HepG2 (cell line): Measurements from ENCODE around the gene IL17RC. TPM values are rescaled to one million over a fixed set of nuclear protein-coding genes. Genes with fewer than 3 reads are reported as not detected.
A peak's percentile ranks its signal among the peaks of the same experiment; 100 is the strongest.

Experiments used
- AGO1 ChIP-seq: fragments of 200-400 bp; formaldehyde crosslinking; IDR thresholded peaks from 2 replicates; pipeline ENCODE4 v1.6.1; 2017; ENCODE audit warnings: mild to moderate bottlenecking, low read depth, low read length, moderate library complexity; ENCODE audit not compliant: poor library complexity, severe bottlenecking
- NFE2 ChIP-seq: sonication (generic); formaldehyde crosslinking; IDR thresholded peaks from 2 replicates; pipeline ENCODE4 v1.4.0; 2020; ENCODE audit warnings: missing genetic modification reagents
- PRPF4 ChIP-seq: fragments of 200-400 bp; formaldehyde crosslinking; IDR thresholded peaks from 2 replicates; pipeline ENCODE4 v1.6.1; 2016; ENCODE audit warnings: low read length, low read depth; ENCODE audit not compliant: poor library complexity, severe bottlenecking
- SALL2 ChIP-seq: sonication (generic); formaldehyde crosslinking; IDR thresholded peaks from 2 replicates; pipeline ENCODE4 v1.8.1; 2023; ENCODE audit warnings: mild to moderate bottlenecking, missing genetic modification reagents, inconsistent platforms
- ZFP41 ChIP-seq: sonication (generic); formaldehyde crosslinking; IDR thresholded peaks from 2 replicates; pipeline ENCODE4 v1.4.0; 2020; ENCODE audit warnings: mild to moderate bottlenecking, missing genetic modification reagents, borderline replicate concordance
- ZNF232 ChIP-seq: sonication (generic); formaldehyde crosslinking; IDR thresholded peaks from 2 replicates; pipeline ENCODE4 v1.4.0; 2020; ENCODE audit warnings: missing genetic modification reagents, borderline replicate concordance
- polyA plus RNA-seq, 8 experiments: library from polyadenylated mRNA; depleted of rRNA in 3 of 8; stranded (reverse) in 7 of 8; unstranded in 1 of 8; fragments of >200 nt; fragmentation: Illumina TruSeq in 4 of 8; extraction: Trizol in 4 of 8; gene quantifications; 2 replicates each; pipeline versions ENCODE4 v1.2.1 to v1.2.3, GENCODE V29; 2011 to 2016; ENCODE audit warnings: low read depth in 4 of 8, missing spikeins in 1 of 8, mixed read lengths in 1 of 8; ENCODE audit not compliant: insufficient read depth in 1 of 8
- total RNA-seq, 5 experiments: library from RNA; depleted of rRNA; stranded (reverse); fragments of >200 nt; fragmentation: Illumina TruSeq; extraction: Trizol; gene quantifications; 2 replicates each; pipeline ENCODE4 v1.2.3, GENCODE V29; 2016; ENCODE audit warnings: low read depth in 1 of 5
- TF ChIP-seq, protein P1 (sequence below): sonication (generic); formaldehyde crosslinking; IDR thresholded peaks from 2 replicates; pipeline ENCODE4 v1.5.1; 2020; ENCODE audit warnings: mild to moderate bottlenecking, missing genetic modification reagents, moderate library complexity
- TF ChIP-seq, protein P2 (sequence below): IDR thresholded peaks from 2 replicates; pipeline ENCODE4 v1.6.1; 2016
- TF ChIP-seq, protein P3 (sequence below): sonication (generic); formaldehyde crosslinking; IDR thresholded peaks from 2 replicates; pipeline ENCODE4 v1.5.0; 2020; ENCODE audit warnings: missing genetic modification reagents, mild to moderate bottlenecking, borderline replicate concordance
- TF ChIP-seq, protein P4 (sequence below): sonication (generic); formaldehyde crosslinking; IDR thresholded peaks from 2 replicates; pipeline ENCODE4 v1.8.0; 2022; ENCODE audit warnings: missing genetic modification reagents, low read depth, mild to moderate bottlenecking, borderline replicate concordance
- TF ChIP-seq, protein P5 (sequence below): sonication (generic); formaldehyde crosslinking; conservative IDR thresholded peaks from 2 replicates; pipeline ENCODE4 v1.4.0; 2020; ENCODE audit warnings: missing genetic modification reagents
- TF ChIP-seq, protein P6 (sequence below): sonication (generic); formaldehyde crosslinking; IDR thresholded peaks from 2 replicates; pipeline ENCODE4 v1.5.0; 2020; ENCODE audit warnings: mild to moderate bottlenecking, missing genetic modification reagents
- TF ChIP-seq, protein P7 (sequence below): sonication (generic); formaldehyde crosslinking; IDR thresholded peaks from 2 replicates; pipeline ENCODE4 v1.8.0; 2022; ENCODE audit warnings: mild to moderate bottlenecking, missing genetic modification reagents
- TF ChIP-seq, protein P8 (sequence below): sonication (generic); formaldehyde crosslinking; IDR thresholded peaks from 2 replicates; pipeline ENCODE4 v1.4.0; 2020; ENCODE audit warnings: missing genetic modification reagents, borderline replicate concordance

Gene IL17RC
- total and polyA plus RNA-seq, 2 of the 13 experiments (the other 11 are each of a cell fraction or from before 2014, with no cell fraction given) = 20.7 to 24.0 TPM

DNA sequence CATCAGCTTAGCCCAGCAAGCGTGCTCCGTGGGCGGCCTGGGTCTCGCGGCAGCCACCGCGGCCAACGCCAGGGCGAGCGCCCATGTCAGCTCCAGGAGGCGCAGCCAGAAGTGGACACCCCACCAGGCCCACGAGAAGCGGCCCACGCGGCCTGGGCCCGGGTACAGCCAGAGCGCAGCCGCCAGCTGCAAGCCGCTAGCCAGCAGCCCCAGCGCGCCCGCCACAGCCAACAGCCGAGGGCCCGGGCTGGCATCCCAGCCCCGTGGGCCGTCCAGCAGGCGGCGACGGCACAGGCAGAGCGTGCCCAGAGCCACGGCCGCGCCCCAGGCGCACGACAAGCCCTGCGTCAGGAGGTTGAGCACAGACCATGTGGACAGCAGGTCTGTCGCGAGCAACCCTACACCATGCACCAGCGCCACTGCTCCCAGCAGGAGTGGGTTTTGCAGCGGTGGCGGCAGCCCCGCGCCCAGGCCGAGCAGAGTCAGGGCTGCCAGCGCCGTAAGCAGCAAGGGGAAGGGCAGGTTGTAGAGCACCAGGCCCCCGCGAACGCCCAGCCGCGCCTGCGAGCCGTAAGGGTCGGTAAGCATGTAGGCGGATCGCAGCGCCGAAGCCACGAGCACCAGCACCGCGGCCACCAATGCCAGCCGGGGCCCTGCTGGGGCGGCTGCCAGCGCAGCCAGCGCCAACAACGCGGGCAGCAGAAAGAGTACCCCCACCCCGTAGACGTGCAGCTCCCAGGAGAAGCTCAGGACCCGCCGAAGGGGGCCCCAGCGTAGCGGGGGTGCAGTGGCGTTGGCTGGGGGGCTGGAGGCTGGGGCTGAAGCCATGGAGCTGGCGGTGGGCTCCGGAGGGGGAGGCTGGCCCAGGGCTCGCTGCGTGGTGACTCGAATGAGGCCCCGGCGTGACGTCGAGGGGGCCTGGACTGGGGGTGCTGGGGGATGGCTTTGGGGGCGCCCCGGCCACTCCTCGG is 30.4 kb downstream of the IL17RC start (continued):
- TF ChIP-seq, protein P1, sequence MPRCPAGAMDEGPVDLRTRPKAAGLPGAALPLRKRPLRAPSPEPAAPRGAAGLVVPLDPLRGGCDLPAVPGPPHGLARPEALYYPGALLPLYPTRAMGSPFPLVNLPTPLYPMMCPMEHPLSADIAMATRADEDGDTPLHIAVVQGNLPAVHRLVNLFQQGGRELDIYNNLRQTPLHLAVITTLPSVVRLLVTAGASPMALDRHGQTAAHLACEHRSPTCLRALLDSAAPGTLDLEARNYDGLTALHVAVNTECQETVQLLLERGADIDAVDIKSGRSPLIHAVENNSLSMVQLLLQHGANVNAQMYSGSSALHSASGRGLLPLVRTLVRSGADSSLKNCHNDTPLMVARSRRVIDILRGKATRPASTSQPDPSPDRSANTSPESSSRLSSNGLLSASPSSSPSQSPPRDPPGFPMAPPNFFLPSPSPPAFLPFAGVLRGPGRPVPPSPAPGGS (CRISPR knock-in tag) = peak; percentile 75; the same call in 1 of the 2 replicates
- TF ChIP-seq, protein P2, sequence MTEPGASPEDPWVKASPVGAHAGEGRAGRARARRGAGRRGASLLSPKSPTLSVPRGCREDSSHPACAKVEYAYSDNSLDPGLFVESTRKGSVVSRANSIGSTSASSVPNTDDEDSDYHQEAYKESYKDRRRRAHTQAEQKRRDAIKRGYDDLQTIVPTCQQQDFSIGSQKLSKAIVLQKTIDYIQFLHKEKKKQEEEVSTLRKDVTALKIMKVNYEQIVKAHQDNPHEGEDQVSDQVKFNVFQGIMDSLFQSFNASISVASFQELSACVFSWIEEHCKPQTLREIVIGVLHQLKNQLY (CRISPR knock-in tag) = peak; percentile 47; the same call in 1 of the 2 replicates
- TF ChIP-seq, protein P3, sequence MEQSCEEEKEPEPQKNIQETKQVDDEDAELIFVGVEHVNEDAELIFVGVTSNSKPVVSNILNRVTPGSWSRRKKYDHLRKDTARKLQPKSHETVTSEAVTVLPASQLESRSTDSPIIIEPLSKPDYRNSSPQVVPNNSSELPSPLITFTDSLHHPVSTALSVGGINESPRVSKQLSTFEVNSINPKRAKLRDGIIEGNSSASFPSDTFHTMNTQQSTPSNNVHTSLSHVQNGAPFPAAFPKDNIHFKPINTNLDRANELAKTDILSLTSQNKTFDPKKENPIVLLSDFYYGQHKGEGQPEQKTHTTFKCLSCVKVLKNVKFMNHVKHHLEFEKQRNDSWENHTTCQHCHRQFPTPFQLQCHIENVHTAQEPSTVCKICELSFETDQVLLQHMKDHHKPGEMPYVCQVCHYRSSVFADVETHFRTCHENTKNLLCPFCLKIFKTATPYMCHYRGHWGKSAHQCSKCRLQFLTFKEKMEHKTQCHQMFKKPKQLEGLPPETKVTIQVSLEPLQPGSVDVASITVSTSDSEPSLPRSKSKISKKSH = 0 out of 2 replicates have a peak, but pooled peaks have one; percentile 15
- TF ChIP-seq, protein P4, sequence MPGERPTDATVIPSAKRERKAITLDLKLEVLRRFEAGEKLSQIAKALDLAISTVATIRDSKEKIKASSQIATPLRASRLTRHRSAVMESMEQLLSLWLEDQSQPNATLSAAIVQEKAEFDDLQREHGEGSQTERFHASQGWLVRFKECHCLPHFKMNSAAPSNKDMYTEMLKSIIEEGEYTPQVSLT (CRISPR knock-in tag) = no peak
- TF ChIP-seq, protein P5, sequence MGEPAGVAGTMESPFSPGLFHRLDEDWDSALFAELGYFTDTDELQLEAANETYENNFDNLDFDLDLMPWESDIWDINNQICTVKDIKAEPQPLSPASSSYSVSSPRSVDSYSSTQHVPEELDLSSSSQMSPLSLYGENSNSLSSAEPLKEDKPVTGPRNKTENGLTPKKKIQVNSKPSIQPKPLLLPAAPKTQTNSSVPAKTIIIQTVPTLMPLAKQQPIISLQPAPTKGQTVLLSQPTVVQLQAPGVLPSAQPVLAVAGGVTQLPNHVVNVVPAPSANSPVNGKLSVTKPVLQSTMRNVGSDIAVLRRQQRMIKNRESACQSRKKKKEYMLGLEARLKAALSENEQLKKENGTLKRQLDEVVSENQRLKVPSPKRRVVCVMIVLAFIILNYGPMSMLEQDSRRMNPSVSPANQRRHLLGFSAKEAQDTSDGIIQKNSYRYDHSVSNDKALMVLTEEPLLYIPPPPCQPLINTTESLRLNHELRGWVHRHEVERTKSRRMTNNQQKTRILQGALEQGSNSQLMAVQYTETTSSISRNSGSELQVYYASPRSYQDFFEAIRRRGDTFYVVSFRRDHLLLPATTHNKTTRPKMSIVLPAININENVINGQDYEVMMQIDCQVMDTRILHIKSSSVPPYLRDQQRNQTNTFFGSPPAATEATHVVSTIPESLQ (CRISPR knock-in tag) = no peak
- TF ChIP-seq PRPF4 = no peak
- TF ChIP-seq, protein P6, sequence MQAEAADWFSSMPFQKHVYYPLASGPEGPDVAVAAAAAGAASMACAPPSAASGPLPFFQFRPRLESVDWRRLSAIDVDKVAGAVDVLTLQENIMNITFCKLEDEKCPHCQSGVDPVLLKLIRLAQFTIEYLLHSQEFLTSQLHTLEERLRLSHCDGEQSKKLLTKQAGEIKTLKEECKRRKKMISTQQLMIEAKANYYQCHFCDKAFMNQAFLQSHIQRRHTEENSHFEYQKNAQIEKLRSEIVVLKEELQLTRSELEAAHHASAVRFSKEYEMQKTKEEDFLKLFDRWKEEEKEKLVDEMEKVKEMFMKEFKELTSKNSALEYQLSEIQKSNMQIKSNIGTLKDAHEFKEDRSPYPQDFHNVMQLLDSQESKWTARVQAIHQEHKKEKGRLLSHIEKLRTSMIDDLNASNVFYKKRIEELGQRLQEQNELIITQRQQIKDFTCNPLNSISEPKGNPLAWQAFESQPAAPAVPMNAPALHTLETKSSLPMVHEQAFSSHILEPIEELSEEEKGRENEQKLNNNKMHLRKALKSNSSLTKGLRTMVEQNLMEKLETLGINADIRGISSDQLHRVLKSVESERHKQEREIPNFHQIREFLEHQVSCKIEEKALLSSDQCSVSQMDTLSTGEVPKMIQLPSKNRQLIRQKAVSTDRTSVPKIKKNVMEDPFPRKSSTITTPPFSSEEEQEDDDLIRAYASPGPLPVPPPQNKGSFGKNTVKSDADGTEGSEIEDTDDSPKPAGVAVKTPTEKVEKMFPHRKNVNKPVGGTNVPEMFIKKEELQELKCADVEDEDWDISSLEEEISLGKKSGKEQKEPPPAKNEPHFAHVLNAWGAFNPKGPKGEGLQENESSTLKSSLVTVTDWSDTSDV (CRISPR knock-in tag) = no peak; the same call in 1 of the 2 replicates
- peak; percentile 88 for TF ChIP-seq ZNF232 (CRISPR knock-in tag)
- TF ChIP-seq NFE2 (CRISPR knock-in tag) = no peak
- TF ChIP-seq SALL2 (CRISPR knock-in tag) = peak; percentile 95
- TF ChIP-seq, protein P7, sequence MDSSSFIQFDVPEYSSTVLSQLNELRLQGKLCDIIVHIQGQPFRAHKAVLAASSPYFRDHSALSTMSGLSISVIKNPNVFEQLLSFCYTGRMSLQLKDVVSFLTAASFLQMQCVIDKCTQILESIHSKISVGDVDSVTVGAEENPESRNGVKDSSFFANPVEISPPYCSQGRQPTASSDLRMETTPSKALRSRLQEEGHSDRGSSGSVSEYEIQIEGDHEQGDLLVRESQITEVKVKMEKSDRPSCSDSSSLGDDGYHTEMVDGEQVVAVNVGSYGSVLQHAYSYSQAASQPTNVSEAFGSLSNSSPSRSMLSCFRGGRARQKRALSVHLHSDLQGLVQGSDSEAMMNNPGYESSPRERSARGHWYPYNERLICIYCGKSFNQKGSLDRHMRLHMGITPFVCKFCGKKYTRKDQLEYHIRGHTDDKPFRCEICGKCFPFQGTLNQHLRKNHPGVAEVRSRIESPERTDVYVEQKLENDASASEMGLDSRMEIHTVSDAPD (CRISPR knock-in tag) = peak; percentile 78; the same call in 1 of the 2 replicates
- no peak for TF ChIP-seq AGO1
- TF ChIP-seq ZFP41 = no peak
- TF ChIP-seq, protein P8, sequence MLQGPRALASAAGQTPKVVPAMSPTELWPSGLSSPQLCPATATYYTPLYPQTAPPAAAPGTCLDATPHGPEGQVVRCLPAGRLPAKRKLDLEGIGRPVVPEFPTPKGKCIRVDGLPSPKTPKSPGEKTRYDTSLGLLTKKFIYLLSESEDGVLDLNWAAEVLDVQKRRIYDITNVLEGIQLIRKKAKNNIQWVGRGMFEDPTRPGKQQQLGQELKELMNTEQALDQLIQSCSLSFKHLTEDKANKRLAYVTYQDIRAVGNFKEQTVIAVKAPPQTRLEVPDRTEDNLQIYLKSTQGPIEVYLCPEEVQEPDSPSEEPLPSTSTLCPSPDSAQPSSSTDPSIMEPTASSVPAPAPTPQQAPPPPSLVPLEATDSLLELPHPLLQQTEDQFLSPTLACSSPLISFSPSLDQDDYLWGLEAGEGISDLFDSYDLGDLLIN (CRISPR knock-in tag) = peak; percentile 74; the same call in 1 of the 2 replicates
